CD14-positive monocyte (primary cell): ENCODE measurements around the gene KIAA0319L. TPM values are rescaled to one million over a fixed set of nuclear protein-coding genes. Genes with fewer than 3 reads are reported as not detected.

Experiments
- DNase-seq, 3 donors: peaks; one replicate each; pipeline ENCODE4 v3.0.0-alpha.2; 2011 to 2022
- H2AFZ ChIP-seq: 2 replicates; pipeline ENCODE4 v1.6.0; 2012; ENCODE audit warnings: mild to moderate bottlenecking, low read depth, low read length, inconsistent platforms; ENCODE audit not compliant: insufficient read depth, poor library complexity, severe bottlenecking
- H3K27ac ChIP-seq, 2 donors: 1 replicate in 1 of 2; 2 replicates in 1 of 2; pipeline ENCODE4 v1.5.1; 2012 to 2013; ENCODE audit warnings: low read length in 2 of 2, control low read depth in 1 of 2, inconsistent platforms in 1 of 2, low read depth in 1 of 2, mild to moderate bottlenecking in 1 of 2
- H3K27me3 ChIP-seq, 2 donors: one replicate each; pipeline versions ENCODE4 v1.6.0 to v1.6.1; 2011 to 2013; ENCODE audit warnings: low read length in 2 of 2; ENCODE audit not compliant: control insufficient read depth in 2 of 2, insufficient read depth in 2 of 2
- H3K36me3 ChIP-seq, 2 donors: replicated peaks in 1 of 2; 1 replicate in 1 of 2; 2 replicates in 1 of 2; pipeline versions ENCODE4 v1.5.1 to v1.6.1; 2012 to 2013; ENCODE audit warnings: low read length in 2 of 2, control low read depth in 1 of 2, inconsistent platforms in 1 of 2, mild to moderate bottlenecking in 1 of 2; ENCODE audit not compliant: insufficient read depth in 2 of 2, control insufficient read depth in 1 of 2
- H3K4me1 ChIP-seq, 2 donors: 1 replicate in 1 of 2; 2 replicates in 1 of 2; pipeline versions ENCODE4 v1.5.1 to v1.6.1; 2012 to 2013; ENCODE audit warnings: low read length in 2 of 2, control low read depth in 1 of 2, inconsistent platforms in 1 of 2, mild to moderate bottlenecking in 1 of 2, moderate library complexity in 1 of 2; ENCODE audit not compliant: insufficient read depth in 2 of 2, control insufficient read depth in 1 of 2
- H3K4me2 ChIP-seq: replicated peaks from 2 replicates; pipeline ENCODE3; 2012; ENCODE audit warnings: low read length, moderate library complexity, mild to moderate bottlenecking; ENCODE audit not compliant: poor library complexity, severe bottlenecking; ENCODE audit errors: extremely low read depth
- H3K4me3 ChIP-seq, 3 experiments: fragments of 200-600 bp in 1 of 3; sonication (generic) in 1 of 3; replicated peaks in 1 of 3; 1 replicate in 2 of 3; 2 replicates in 1 of 3; pipeline ENCODE4 v1.5.1; 2011 to 2013; ENCODE audit warnings: low read length in 3 of 3, mild to moderate bottlenecking in 3 of 3, control low read depth in 2 of 3, low read depth in 2 of 3, inconsistent platforms in 1 of 3, moderate library complexity in 1 of 3
- H3K79me2 ChIP-seq: 2 replicates; pipeline ENCODE4 v1.6.0; 2012; ENCODE audit warnings: mild to moderate bottlenecking, control low read depth, inconsistent platforms, low read length, moderate library complexity; ENCODE audit not compliant: insufficient read depth
- H3K9ac ChIP-seq: 2 replicates; pipeline ENCODE4 v1.6.0; 2017; ENCODE audit warnings: low read length, mild to moderate bottlenecking; ENCODE audit not compliant: insufficient read depth, poor library complexity, severe bottlenecking
- H3K9me3 ChIP-seq, 2 donors: replicated peaks in 1 of 2; 1 replicate in 1 of 2; 2 replicates in 1 of 2; pipeline versions ENCODE4 v1.5.1 to v1.6.1; 2012 to 2013; ENCODE audit warnings: low read length in 2 of 2, control low read depth in 1 of 2; ENCODE audit not compliant: control insufficient read depth in 1 of 2, insufficient read depth in 1 of 2
- H4K20me1 ChIP-seq: 2 replicates; pipeline ENCODE4 v1.6.0; 2012; ENCODE audit warnings: mild to moderate bottlenecking, low read length, control low read depth, moderate library complexity; ENCODE audit not compliant: insufficient read depth
- H3K27ac Mint-ChIP-seq, 7 donors: one replicate each; pipeline ENCODE4 v1.8.0; 2020; ENCODE audit warnings: mild to moderate bottlenecking in 7 of 7, mixed read lengths in 7 of 7, moderate library complexity in 6 of 7, inconsistent platforms in 2 of 7
- H3K27me3 Mint-ChIP-seq, 3 donors: one replicate each; pipeline ENCODE4 v1.8.0; 2021 to 2022; ENCODE audit warnings: low read depth in 3 of 3, mild to moderate bottlenecking in 3 of 3, mixed read lengths in 3 of 3, moderate library complexity in 3 of 3, inconsistent platforms in 1 of 3
- H3K36me3 Mint-ChIP-seq, 2 donors: one replicate each; pipeline ENCODE4 v1.8.0; 2020; ENCODE audit warnings: mixed read lengths in 2 of 2, inconsistent platforms in 1 of 2, mild to moderate bottlenecking in 1 of 2
- H3K4me1 Mint-ChIP-seq: one replicate; pipeline ENCODE4 v1.8.0; 2020; ENCODE audit warnings: mild to moderate bottlenecking, mixed read lengths
- H3K4me3 Mint-ChIP-seq, 2 donors: one replicate each; pipeline ENCODE4 v1.8.0; 2020; ENCODE audit warnings: mild to moderate bottlenecking in 2 of 2, mixed read lengths in 2 of 2, moderate library complexity in 1 of 2
- H3K9me3 Mint-ChIP-seq, 7 donors: one replicate each; pipeline ENCODE4 v1.8.0; 2020 to 2022; ENCODE audit warnings: mixed read lengths in 7 of 7, mild to moderate bottlenecking in 6 of 7, moderate library complexity in 6 of 7, inconsistent platforms in 2 of 7
- WGBS: methylation state at CpG from one replicate; pipeline ENCODE4 v1.1.5; 2013; ENCODE audit warnings: missing lambda C conversion rate; ENCODE audit not compliant: insufficient coverage; 5-methylcytosine and 5-hydroxymethylcytosine counted together
- intact Hi-C, 2 donors: fragments of 100-400 bp; cut with micrococcal nuclease; formaldehyde crosslinking; loops; one replicate each; pipeline versions ENCODE4 v1.15.0 to v1.15.1; 2023
- polyA plus RNA-seq, 3 donors: library from polyadenylated mRNA; depleted of rRNA in 1 of 3; unstranded in 2 of 3; stranded (reverse) in 1 of 3; fragments of 300-500 nt in 2 of 3; fragments of >200 nt in 1 of 3; fragmentation: Illumina TruSeq in 2 of 3; gene quantifications; 1 replicate in 2 of 3; 2 replicates in 1 of 3; pipeline ENCODE4 v1.2.3, GENCODE V29; 2012 to 2021
- TF ChIP-seq, protein P1 (sequence below): fragments of 200-600 bp; IDR thresholded peaks from one replicate; pipeline ENCODE4 v1.8.0; 2022; ENCODE audit warnings: antibody characterized with exemption, mild to moderate bottlenecking

KIAA0319L gene
- polyA plus RNA-seq, 3 donors = 20.6 to 75.3 (median 28.6) TPM

DNA sequence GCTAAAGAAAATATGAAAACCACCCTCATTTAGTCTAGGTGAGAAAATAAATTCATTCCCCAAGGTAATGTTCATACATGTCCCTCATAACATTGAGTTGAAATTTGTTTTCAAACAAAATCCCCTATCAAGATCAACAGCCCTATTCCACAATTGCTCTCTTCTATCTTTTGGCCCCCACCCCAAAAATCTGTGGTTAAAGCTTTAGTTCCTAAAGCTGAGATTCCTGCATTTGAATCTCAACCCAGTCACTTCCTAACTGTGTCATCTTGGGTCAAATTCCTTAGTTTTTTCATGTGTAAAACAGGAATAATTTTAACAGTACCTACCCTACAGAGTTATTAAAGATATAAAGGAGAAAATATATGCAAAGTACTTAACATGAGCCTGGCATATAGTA lies 22.0 kb downstream of the KIAA0319L start:
- Histone ChIP-seq H2AFZ (no peak overlapping the region), H3K9me3 (peaks cover 12 to 14% of the 10 kb centered on the region in 2 donors), H3K4me3 (no peak overlapping the region), H3K4me1 (peaks cover 16 to 18% of the 10 kb centered on the region in 2 donors), H3K79me2 (peaks cover 66% of the 10 kb centered on the region), H4K20me1 (peaks cover 13% of the 10 kb centered on the region), H3K27ac (no peak overlapping the region), H3K4me2 (no peak overlapping the region), H3K36me3 (peaks cover 13 to 65% of the 10 kb centered on the region in 2 donors), H3K9ac (no peak overlapping the region), H3K27me3 (no peaks in the 10 kb centered on the region)
- Mint-ChIP-seq H3K9me3 (peaks cover 10 to 18% (median 15%) of the 10 kb centered on the region in 7 donors), H3K4me3 (no peak overlapping the region), H3K27me3 (peaks cover 0 to 1% (median 0%) of the 10 kb centered on the region in 3 donors), H3K27ac (no peak overlapping the region), H3K36me3 (peaks cover 44 to 58% of the 10 kb centered on the region in 2 donors), H3K4me1 (peaks cover 17% of the 10 kb centered on the region)
- no peak for DNase-seq
- intact Hi-C loops = no loop called here
- TF ChIP-seq, protein P1, sequence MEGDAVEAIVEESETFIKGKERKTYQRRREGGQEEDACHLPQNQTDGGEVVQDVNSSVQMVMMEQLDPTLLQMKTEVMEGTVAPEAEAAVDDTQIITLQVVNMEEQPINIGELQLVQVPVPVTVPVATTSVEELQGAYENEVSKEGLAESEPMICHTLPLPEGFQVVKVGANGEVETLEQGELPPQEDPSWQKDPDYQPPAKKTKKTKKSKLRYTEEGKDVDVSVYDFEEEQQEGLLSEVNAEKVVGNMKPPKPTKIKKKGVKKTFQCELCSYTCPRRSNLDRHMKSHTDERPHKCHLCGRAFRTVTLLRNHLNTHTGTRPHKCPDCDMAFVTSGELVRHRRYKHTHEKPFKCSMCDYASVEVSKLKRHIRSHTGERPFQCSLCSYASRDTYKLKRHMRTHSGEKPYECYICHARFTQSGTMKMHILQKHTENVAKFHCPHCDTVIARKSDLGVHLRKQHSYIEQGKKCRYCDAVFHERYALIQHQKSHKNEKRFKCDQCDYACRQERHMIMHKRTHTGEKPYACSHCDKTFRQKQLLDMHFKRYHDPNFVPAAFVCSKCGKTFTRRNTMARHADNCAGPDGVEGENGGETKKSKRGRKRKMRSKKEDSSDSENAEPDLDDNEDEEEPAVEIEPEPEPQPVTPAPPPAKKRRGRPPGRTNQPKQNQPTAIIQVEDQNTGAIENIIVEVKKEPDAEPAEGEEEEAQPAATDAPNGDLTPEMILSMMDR = no peak

DNA sequence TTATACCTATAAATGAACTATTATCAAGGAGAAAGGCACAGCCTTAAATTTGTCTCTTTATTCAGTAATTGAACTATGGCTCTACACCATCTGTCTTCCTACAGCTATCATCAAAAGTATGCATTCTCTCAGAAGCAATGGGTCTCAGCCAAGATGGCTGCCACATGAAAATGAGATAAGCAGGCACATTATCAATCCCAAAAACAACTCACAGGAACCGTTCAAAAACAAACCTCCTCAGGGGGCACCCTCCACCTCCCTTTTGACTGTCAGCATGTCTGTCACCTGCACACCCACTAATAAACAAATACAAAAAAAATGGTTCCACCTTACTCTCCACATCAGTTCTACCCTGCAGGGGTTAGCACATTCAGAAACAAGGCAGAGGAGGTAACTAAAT lies 23.6 kb downstream of the KIAA0319L start:
- Mint-ChIP-seq H3K27ac (peak overlapping the region in 2 of 7 donors; percentile 9 to 32), H3K36me3 (peaks cover 57 to 69% of the 10 kb centered on the region in 2 donors), H3K9me3 (peaks cover 24 to 32% (median 31%) of the 10 kb centered on the region in 7 donors), H3K27me3 (peaks cover 0 to 1% (median 0%) of the 10 kb centered on the region in 3 donors), H3K4me3 (no peak overlapping the region), H3K4me1 (peaks cover under 1% of the 10 kb centered on the region)
- Histone ChIP-seq H3K79me2 (peaks cover 60% of the 10 kb centered on the region), H3K9ac (no peak overlapping the region), H3K27me3 (no peaks in the 10 kb centered on the region), H3K4me2 (no peak overlapping the region), H3K4me3 (no peak overlapping the region), H3K27ac (no peak overlapping the region), H3K36me3 (peaks cover 13 to 74% of the 10 kb centered on the region in 2 donors), H3K9me3 (peaks cover 19 to 31% of the 10 kb centered on the region in 2 donors), H4K20me1 (peaks cover 13% of the 10 kb centered on the region), H2AFZ (no peak overlapping the region), H3K4me1 (peaks cover 0 to under 1% of the 10 kb centered on the region in 2 donors)
- WGBS = 92% methylated on average over 1 of the region's 1 CpG
- TF ChIP-seq, protein P1 = no peak
- DNase-seq = no peak
- intact Hi-C loops = no loop called here
